GM18868 (cell line): Measurements from ENCODE around the gene PPTC7.
A peak's percentile ranks its signal among the peaks of the same experiment; 100 is the strongest.
"Not testable (repeated sequence)": the region's sequence is repeated elsewhere in the genome, so short reads cannot be mapped to it uniquely, and the experiment has no call there.

Experiments
- ATAC-seq: cut with Tn5 transposase; IDR thresholded peaks from one replicate; pipeline ENCODE4 v1.9.1; 2021; ENCODE audit warnings: mild to moderate bottlenecking, moderate library complexity; ENCODE audit not compliant: unreplicated experiment

The PPTC7 gene

DNA sequence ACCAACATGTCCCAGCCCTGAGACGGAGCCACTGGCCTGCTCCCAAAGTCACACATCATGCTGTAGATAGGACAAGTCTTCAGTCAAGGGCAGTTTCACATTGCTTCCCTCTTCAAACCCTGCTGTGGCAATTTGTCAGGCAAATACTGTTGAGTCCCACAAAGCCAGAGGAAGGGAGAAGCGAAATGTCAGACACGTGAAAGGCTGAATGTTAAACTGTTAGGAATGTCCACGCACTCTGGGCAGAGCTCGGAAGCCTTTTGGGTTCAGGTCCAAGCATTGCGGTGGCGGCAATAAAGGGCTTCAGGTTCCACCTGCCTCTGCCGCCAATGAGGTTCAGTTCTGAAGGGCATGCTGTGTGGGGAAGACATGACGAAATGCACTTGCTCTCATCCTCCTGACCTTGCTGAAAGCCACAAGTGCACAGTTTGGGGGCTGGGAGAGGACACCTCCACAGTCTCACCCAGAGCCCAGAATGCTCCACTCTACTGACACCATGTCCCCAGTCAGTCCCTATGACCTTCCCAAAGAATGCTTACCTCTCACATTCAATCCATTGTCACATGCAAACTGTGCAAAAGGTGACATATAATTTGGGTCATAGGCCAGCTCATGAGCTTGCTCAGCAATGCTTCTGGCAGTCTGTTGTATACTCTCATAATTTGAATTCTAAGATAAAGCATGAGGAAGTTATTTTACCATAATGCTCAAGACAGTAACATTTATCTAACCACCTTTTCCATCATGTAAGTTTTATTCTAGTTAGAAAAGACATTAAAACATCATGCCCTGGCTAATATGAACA is 45.3 kb downstream of the PPTC7 start:
- no peak for ATAC-seq

DNA sequence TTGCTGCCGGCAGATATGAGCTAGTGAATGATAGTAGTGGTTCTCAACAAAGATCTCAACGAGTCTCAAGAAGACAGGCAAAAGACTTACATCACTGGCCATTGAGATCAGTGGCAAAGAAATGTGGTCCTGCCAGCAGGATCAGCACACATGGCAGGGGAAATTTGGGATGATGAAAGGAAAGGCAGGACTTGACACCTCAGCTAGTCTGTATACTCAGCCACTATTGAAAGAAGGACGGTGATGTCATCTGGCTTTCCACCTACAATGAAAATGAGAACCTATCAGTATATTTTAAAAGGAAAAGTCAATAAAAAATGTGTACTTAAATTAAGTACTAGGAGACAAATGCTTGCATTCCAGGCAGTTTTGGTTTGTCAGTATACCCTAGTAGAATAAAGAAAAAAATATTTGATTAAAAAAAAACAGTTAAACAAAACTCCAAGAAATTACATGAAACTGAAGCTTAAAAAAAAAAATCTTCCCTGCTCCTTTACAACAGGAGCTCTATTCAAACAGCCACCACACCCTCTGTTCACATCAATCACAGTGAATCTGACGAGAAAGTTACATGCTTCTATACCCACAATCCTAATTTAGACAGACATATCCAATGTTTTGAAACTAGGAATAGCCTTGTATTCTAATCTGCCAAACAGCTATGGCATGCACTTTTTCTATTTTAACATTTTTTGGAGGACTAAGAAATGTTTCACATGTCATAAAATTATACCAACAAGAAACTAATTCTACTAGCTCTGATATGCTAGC is 46.1 kb downstream of the PPTC7 start:
- ATAC-seq: no peak

DNA sequence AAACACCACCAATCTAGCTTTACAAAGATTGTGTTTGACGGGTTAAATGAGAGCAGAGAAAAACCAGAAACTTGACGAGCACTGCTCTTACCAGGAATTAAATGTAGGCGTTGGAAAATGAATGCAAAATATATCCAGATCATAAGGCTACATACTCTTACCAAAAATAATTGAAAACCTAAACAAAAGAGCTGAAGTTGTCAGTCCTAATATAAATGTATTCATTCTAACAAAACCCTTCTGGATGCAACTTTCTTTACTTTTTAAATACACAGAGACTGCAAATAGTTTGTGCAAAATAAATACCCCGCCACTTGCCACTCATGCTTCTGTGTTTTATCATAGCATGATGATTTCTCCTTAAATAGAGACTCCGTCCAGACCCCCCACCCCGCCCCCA is 48.3 kb downstream of the PPTC7 start:
- no peak for ATAC-seq

DNA sequence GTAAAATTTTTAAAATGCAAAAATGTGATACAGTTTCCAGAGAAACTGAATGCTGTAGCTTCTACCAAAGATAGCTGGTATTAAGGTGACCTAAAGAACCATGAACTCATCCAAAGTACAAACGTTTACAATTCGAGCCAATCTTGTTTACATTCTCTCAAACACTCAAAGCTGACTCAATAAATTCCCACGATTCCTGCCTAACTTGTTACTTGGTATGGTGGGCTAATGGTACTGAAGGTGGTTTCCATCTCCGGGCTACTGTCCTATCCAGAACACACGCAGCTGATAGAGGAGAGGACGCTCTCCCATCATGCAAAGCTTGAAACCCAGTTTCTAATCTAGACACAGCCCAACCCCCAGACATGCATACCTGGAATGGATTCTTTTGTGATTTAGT is 49.5 kb downstream of the PPTC7 start:
- no peak for ATAC-seq

DNA sequence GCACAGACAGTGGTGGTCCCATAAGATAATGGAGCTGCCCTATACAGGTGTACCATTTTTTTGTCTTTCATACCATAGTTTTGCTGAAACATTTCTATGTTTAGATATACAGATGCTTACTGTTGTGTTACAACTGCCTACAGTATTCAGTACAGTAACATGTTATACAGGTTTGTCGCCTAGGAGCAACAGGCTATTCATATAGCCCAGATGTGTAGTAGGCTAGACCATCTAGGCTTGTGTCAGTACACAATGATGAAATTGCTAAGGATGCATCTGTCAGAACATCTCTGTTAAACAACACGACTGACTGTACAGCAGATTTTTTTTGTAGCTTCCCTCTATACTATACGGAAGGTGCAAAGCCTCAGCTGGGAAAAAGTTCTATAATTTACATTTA is 50.5 kb downstream of the PPTC7 start:
- ATAC-seq: no peak

DNA sequence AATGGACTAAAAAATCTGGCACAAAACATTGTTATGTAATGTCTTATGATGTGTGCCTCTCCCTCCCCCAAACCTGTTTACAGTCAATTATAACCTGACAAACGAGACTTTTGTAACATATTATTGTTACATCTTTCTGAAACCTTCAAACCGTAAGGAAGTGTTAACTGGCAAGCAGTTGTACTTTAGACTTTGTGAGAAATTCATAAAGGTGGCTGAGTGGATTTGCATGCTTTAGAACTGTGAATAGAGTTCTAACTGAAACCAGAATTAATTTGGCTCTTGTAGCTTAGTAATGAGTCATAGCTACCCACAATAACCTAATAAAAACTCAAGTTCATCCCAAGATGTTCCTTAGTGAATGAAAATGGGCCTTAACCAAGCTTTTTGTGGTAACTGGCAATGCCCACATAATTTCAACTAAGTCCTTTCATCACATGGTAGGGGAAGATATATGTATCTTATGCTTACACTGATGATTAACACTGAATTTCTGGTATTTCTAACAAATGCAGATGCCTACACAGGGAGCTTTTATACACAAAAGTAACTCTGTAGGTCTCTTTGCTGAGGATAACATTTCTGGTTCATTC is 51.3 kb downstream of the PPTC7 start:
- peak; percentile 81 for ATAC-seq

DNA sequence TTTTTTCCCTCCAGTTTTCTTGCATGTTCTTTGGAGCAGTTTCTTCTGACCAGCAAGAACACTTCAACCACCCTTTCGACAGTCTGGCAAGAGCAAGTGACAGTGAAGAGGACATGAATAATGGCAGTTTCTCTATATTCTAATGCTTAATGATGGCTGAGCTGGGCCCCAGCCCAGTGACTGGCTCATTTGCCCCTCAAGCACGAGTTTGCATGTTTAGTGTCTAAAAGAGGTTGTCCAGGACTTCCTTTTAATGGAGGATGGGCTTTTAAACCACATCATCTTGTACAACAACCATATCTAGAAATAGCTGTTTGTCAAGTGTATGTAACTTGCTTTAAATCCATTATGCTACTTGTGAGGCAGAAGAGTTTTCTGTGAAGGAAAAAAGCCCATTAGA is 52.6 kb downstream of the PPTC7 start:
- no peak for ATAC-seq

DNA sequence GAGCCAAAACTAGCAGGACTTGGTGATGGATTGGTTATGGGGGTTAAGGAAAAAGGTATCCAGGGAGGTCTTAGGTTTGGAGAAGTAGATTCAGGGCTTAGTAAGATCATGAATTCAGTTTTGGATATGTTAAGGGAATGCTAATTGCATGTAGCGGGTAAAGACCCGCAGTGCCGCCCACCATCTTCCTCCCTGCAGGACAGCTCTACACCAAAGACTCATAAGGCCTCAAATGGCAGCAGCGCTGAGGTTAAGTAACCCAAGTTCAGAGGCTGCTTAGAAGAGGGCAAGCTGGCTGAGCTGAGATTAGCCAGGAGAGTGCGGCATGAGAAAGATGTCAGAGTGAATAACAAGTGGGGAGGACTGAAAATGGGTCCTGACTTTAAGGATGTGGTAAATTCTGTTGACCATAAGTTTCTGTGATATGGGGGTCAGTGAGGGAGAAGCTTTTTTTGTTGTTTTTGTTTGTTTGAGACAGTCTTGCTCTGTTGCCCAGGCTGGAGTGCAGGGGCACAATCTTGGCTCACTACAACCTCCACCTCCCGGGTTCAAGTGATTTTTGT is 54.8 kb downstream of the PPTC7 start:
- no peak for ATAC-seq

DNA sequence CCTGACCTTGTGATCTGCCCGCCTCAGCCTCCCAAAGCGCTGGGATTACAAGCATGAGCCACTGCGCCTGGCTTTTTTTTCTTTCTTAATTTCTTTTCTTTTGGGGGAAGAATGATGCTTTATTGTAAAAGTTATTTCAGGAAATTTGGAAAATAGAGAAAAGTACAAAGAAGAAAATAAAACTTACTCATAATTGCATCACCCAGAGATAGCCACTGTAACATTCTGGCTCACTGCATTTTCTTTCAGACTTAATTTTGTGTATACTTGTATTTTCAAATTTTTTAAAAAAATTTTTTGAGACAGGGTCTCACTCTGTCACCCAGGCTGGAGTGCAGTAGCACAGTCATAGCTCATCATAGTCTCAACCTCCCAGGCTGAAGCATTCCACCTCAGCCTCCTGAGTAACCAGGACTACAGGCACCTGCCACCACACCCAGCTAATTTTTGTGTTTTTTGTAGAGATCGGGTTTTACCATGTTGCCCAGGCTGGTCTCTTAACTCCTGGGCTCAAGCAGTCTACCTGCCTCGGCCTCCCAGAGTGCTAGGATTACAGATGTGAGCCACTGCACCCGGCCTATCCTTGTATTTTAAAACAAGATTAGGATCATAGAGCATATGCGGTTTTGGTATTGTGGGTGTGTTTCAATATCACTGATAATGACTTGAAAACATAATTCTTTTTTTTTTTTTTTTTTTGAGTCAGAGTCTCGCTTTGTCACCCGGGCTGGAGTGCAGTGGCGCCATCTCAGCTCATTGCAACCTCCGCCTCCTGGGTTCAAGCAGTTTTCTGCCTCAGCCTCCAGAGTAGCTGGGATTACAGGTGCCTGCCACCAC is 62.0 kb downstream of the PPTC7 start:
- ATAC-seq: not testable (repeated sequence)

DNA sequence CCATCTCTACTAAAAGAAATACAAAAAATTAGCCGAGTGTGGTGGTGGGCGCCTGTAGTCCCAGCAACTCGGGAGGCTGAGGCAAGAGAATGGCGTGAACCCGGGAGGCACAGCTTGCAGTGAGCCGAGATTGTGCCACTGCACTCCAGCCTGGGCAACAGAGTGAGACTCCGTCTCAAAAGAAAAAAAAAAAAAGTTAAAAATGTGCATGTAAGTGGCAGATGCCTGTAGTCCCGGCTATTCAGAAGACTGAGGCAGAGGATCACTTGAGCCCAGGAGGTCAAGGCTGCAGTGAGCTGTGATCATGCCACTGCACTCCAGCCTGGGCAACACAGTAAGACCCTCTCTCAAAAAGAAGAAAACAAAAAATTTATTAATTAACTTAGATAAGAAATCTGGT is 65.1 kb downstream of the PPTC7 start:
- ATAC-seq: not testable (repeated sequence)

DNA sequence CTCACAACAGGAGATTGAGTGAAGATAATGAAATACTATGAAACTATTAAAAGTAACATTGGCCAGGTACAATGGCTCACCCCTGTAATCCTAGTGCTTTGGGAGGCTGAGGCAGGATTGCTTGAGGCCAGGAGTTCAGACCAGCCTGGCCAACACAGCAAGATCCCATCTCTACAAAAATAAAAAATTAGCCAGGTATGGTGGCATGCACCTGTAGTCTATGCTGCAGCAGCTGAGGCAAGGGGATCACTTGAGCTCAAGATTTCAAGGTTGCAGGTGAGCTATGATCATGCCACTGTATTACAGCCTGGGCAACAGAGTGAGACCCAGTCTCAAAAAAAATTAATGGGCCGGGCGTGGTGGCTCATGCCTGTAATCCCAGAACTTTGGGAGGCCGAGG is 66.1 kb downstream of the PPTC7 start:
- no peak for ATAC-seq

DNA sequence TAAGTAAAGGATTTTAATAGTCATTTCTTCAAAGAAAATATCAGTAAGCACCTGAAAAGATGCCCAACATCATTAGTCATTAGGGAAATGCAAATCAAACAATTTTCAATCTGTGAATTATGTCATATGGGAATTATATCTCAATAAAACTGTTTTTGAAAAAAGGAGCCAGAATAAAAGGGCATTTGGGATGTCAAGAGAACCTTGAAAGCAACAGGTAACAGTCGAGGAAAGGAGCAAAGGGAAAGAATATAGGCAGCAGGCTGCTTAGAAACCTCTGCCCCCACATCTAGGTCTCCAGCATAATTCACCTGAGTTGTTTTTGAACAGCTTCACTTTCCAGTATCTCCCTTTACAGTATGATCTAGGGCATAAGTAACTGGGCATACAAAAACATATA is 68.8 kb downstream of the PPTC7 start:
- ATAC-seq: no peak

DNA sequence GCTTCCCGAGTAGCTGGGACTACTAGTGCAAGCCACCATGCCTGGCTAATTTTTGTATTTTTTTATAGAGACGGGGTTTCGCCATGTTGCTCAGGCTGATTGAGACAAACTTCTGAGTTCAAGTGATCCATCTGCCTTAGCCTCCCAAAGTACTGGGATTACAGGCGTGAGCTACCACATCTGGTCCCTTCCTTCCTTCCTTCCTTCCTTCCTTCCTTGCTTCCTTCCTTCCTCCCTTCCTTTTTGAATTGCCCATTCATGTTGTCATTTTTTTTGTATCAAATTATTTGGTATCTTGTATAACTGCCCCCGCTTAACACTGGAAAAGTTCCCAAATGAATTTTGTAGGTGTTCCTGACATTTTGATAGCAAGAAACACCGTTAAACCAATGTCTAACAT is 69.3 kb downstream of the PPTC7 start:
- no peak for ATAC-seq

DNA sequence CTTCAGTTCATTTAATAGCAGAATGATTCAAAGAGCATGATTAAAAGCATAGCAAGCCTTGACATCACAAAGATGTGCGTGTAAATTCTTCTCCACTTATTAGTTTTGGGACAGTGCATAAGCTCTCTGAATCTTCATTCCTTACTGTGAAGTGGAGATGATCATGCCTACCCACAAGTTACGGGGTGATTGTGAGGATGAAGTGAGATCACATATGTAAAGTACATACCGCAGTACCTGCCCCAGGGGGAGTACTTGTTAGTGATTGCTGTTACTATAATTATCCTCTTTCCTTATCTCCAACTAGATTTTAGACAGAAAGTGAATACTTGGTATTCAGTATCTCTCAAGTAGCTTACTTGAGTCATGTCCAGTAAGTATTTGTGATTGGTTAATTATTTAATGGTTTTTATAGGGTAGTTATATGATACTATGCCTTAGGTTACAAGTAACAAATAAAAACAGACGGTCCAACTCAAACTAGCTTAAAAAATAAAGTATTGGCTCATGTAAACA is 75.0 kb downstream of the PPTC7 start:
- ATAC-seq: no peak

DNA sequence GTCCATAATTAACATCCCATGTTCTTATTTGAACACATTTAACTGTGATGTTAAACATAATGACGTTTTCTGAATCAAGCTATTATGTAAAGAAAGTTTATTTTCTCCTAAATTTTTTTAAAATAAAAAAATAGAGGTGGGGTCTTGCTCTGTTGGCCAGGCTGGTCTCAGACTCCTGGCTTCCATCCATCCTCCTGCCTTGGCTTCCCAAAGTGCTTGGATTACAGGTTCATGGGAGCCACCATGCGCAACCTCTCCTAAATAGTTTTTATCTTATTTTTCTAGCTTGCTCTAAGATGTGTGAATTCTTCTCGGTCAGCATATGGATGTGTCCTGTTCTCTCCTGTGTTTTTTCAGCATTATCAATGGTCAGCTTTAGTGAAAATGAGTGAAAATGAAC is 77.8 kb downstream of the PPTC7 start:
- ATAC-seq: no peak

DNA sequence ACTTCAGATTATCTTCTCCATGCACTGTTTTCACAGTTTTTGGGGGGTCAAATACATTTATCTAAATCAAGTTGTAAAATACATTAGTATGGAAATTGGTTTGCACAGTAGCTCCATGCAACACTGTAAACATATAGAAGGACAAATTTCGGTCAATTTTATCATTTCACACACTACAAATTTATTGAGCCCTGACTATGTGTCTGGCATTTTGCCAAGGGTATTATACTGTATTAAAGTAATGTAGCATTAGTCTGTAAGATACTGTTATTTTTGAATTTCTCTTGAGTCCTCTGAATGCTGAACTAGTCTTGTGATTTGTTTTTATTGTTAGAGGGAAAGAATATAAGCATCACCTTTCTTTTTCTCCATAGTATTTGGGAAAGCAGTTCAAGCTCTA is 79.7 kb downstream of the PPTC7 start:
- ATAC-seq: no peak

DNA sequence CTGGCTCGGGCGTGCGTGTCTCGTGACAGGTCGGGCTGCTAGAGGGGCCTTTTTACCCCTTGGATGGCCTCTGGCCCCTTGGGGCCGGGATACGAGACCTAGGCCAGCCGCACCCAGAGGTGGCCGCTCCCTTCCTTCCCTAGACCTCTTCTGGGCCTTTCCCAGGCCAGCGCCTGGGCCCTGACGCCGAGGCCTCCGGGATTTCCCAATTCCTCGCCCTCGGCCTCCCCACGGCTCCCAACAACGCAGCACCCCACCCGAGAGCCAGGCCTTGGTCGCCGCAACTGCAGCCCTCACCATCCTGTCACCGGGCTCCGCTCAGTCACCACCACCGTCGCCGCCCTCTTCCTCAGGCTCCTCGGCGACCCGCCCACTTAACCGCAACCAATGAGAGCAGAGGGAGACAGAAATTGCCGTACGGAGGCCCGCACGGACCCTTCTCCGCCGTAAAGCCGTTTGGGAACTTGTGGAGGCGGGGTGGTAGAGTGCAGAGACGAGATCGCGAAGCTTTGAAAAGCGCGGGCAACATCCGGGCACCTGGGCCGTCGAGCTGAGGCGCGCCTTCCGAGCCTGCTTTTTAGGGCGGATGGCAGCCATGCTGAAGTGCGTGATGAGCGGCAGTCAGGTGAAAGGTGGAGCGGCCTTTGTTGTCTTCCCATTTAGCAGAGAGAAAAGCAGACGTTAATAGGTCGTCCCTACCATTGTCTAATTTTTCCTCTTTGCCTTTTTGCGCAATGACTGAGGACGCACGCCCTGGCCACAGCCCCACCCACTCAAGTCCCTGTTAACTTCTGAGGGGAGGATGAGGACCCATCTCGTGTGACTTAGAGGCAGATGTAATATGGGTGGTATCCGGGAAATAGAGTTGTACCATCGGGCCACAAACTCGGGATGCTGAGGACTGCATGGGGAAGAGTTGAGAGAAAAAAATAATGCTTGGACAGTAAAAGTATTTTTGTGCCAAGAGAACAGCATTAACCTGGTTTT is 81.1 kb downstream of the PPTC7 start, which contains the start of the genes RAD9B and VPS29:
Gene RAD9B (plus strand): TSS at position 580 of the 987 bp plus-strand sequence. CDS start 7 bp downstream, at position 587.
Gene VPS29 (minus strand): TSS at position 360 of the 987 bp plus-strand sequence. CDS start 60 bp downstream, at position 300.
- peak; percentile 93 for ATAC-seq

DNA sequence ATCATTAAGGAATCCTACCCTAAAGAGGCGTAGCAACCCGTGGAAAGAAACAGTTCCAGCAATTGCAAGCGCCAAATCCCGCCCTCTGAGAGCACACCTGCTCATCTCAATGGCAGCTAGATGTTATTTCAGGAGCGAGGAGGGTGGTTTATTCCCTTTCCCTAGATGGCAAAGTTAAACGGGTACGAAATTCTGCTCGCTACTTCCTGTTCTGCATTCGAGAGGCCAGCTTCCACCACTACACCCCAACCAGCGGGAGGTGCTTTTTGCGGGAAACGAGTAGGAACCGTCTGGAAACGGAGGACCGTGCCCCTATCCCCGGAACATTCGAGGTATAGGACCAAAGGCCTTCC is 81.7 kb downstream of the PPTC7 start:
- peak; percentile 10 for ATAC-seq
